Stomach (tissue), 4 donors: Measurements from ENCODE around the gene SYNPO.

Experiments
- CTCF ChIP-seq, 7 experiments: fragments of 450-650 bp in 4 of 7; fragments of 200-600 bp in 3 of 7; sonication (generic) in 3 of 7; IDR thresholded peaks; one replicate each; pipeline ENCODE4 v1.5.1; 2016 to 2019; ENCODE audit warnings: antibody characterized with exemption in 7 of 7, control low read depth in 2 of 7, mild to moderate bottlenecking in 1 of 7
- EP300 ChIP-seq: sonication (generic); formaldehyde crosslinking; IDR thresholded peaks from one replicate; pipeline ENCODE4 v1.6.1; 2017; ENCODE audit warnings: antibody characterized with exemption
- POLR2AphosphoS5 ChIP-seq, 3 donors: sonication (generic); formaldehyde crosslinking; IDR thresholded peaks; one replicate each; pipeline ENCODE4 v1.6.1; 2016; ENCODE audit warnings: antibody characterized with exemption in 3 of 3

- TF ChIP-seq CTCF (IDR thresholded peaks at IDR 0.05) (no peak), POLR2AphosphoS5 (IDR thresholded peaks at IDR 0.05) (peak in 2 of 3 donors; percentile 25 to 29), EP300 (no peak)
Measured at GRCh38 chr5:150647275-150648251, 7.1 kb downstream of the SYNPO start.
